GM12878 (cell line): ENCODE measurements around the gene ARHGEF26. TPM values are rescaled to one million over a fixed set of nuclear protein-coding genes. Genes with fewer than 3 reads are reported as not detected.

Experiments used
- ATAC-seq: fragments of 200-7000 bp; cut with Tn5 transposase; 3 replicates; pipeline ENCODE4 v1.9.1; 2020; ENCODE audit warnings: mild to moderate bottlenecking, moderate library complexity
- BruUV-seq: library from RNA; stranded (reverse); fragments of 400-500 nt; replicated peaks from 2 replicates; lab custom pipeline; 2021; lab: Mats Ljungman, UMichigan
- CTCF ChIA-PET: fragments of 300-600 bp; sonication (Branson Sonifier 250); formaldehyde crosslinking; extraction: SDS; loops from one replicate; lab custom pipeline; 2021; ENCODE audit warnings: inconsistent platforms; lab: Yijun Ruan, JAX
- POLR2A ChIA-PET: fragments of 350-600 bp; formaldehyde crosslinking; extraction: SDS; loops from one replicate; lab custom pipeline; 2021; ENCODE audit warnings: inconsistent platforms; lab: Charles Lee
- RAD21 ChIA-PET: fragments of 300-600 bp; sonication (Branson Sonifier 250); formaldehyde crosslinking; loops from one replicate; lab custom pipeline; 2023; ENCODE audit warnings: antibody characterized with exemption; ENCODE audit not compliant: unreplicated experiment; lab: Charles Lee
- SMC1A ChIA-PET: fragments of 300-600 bp; sonication (Branson Sonifier 250); formaldehyde crosslinking; loops from one replicate; lab custom pipeline; 2023; ENCODE audit not compliant: unreplicated experiment, uncharacterized antibody; lab: Charles Lee
- DNase-seq: peaks from one replicate; pipeline ENCODE4 v3.0.0-alpha.2; 2011; ENCODE audit warnings: low read depth, low spot score
- FAIRE-seq: peaks from 3 replicates; lab custom pipeline; 2011; peaks lifted over from hg19 to GRCh38; lab: Jason Lieb, UNC
- H2AFZ ChIP-seq: 2 replicates; pipeline ENCODE4 v1.6.0; 2011; ENCODE audit warnings: low read depth, low read length, control low read depth; ENCODE audit not compliant: control insufficient read depth
- H3K27ac ChIP-seq: 2 replicates; pipeline ENCODE4 v1.5.1; 2011; ENCODE audit warnings: control low read depth; ENCODE audit not compliant: control insufficient read depth, insufficient read depth
- H3K27me3 ChIP-seq, 2 experiments: replicated peaks in 1 of 2; 2 replicates each; pipeline versions ENCODE4 v1.6.0 to v1.6.1; 2011; ENCODE audit warnings: low read length in 1 of 2; ENCODE audit not compliant: control insufficient read depth in 2 of 2, insufficient read depth in 2 of 2
- H3K36me3 ChIP-seq, 2 experiments: 2 replicates each; pipeline ENCODE4 v1.5.1; 2011; ENCODE audit warnings: low read length in 1 of 2; ENCODE audit not compliant: control insufficient read depth in 2 of 2, insufficient read depth in 2 of 2
- H3K4me1 ChIP-seq: 2 replicates; pipeline ENCODE4 v1.6.1; 2011; ENCODE audit warnings: mild to moderate bottlenecking, low read length, moderate library complexity, mixed read lengths; ENCODE audit not compliant: control insufficient read depth, insufficient read depth
- H3K4me2 ChIP-seq: 2 replicates; pipeline ENCODE4 v1.6.0; 2011; ENCODE audit warnings: control low read depth; ENCODE audit not compliant: control insufficient read depth, insufficient read depth
- H3K4me3 ChIP-seq: fragments of 200-600 bp; sonication (generic); 2 replicates; pipeline ENCODE4 v1.5.1; 2016
- H3K79me2 ChIP-seq: 2 replicates; pipeline ENCODE4 v1.6.0; 2011; ENCODE audit warnings: low read length; ENCODE audit not compliant: control insufficient read depth, insufficient read depth
- H3K9ac ChIP-seq: 2 replicates; pipeline ENCODE4 v1.8.0; 2011; ENCODE audit warnings: low read length, control low read depth, mixed read lengths; ENCODE audit not compliant: control insufficient read depth, insufficient read depth
- H3K9me3 ChIP-seq: replicated peaks from 3 replicates; pipeline ENCODE4 v1.5.1; 2011; ENCODE audit warnings: mild to moderate bottlenecking, low read length; ENCODE audit not compliant: control insufficient read depth, insufficient read depth
- H4K20me1 ChIP-seq: 2 replicates; pipeline ENCODE4 v1.6.0; 2011; ENCODE audit not compliant: control insufficient read depth, insufficient read depth
- CEBPB ChIP-seq, 2 experiments: fragments of 150-350 bp in 1 of 2; IDR thresholded peaks; 2 replicates each; pipeline ENCODE4 v1.6.1; 2012 to 2014; ENCODE audit warnings: low read depth in 2 of 2, low read length in 2 of 2, borderline replicate concordance in 1 of 2, inconsistent platforms in 1 of 2
- E2F4 ChIP-seq: IDR thresholded peaks from 2 replicates; pipeline ENCODE4 v1.6.1; 2012; ENCODE audit warnings: low read depth, low read length, improper control_type of control experiment
- HDAC6 ChIP-seq: fragments of 200-600 bp; sonication (generic); IDR thresholded peaks from one replicate; pipeline ENCODE4 v1.8.0; 2017; ENCODE audit warnings: antibody characterized with exemption; ENCODE audit not compliant: unreplicated experiment
- KLF5 ChIP-seq: fragments of 450-650 bp; IDR thresholded peaks from 2 replicates; pipeline ENCODE4 v1.6.1; 2014; ENCODE audit warnings: mild to moderate bottlenecking; ENCODE audit not compliant: partially characterized antibody
- MXI1 ChIP-seq: fragments of 150-350 bp; IDR thresholded peaks from 2 replicates; pipeline ENCODE4 v1.6.1; 2011; ENCODE audit warnings: low read depth, mild to moderate bottlenecking, inconsistent platforms, low read length, improper control_type of control experiment
- POLR2A ChIP-seq: IDR thresholded peaks from 2 replicates; pipeline ENCODE4 v1.6.1; 2011; ENCODE audit warnings: low read depth, mild to moderate bottlenecking, low read length
- RBBP5 ChIP-seq: fragments of 200-600 bp; sonication (generic); conservative IDR thresholded peaks from 2 replicates; pipeline ENCODE4 v1.6.1; 2016
- RCOR1 ChIP-seq: conservative IDR thresholded peaks from 2 replicates; pipeline ENCODE4 v1.6.1; 2012; ENCODE audit warnings: low read depth, low read length, improper control_type of control experiment
- RELA ChIP-seq: fragments of 450-650 bp; IDR thresholded peaks from 2 replicates; pipeline ENCODE4 v1.8.0; 2014; ENCODE audit warnings: borderline replicate concordance; ENCODE audit not compliant: partially characterized antibody
- SMC3 ChIP-seq: IDR thresholded peaks from 2 replicates; pipeline ENCODE4 v1.6.1; 2011; ENCODE audit warnings: low read length, improper control_type of control experiment, borderline replicate concordance
- TCF3 ChIP-seq: IDR thresholded peaks from 2 replicates; pipeline ENCODE4 v1.6.1; 2012; ENCODE audit warnings: low read depth, mild to moderate bottlenecking, low read length, borderline replicate concordance; ENCODE audit not compliant: insufficient read depth
- ZNF207 ChIP-seq: fragments of 450-650 bp; IDR thresholded peaks from 2 replicates; pipeline ENCODE4 v1.6.1; 2014; ENCODE audit warnings: antibody characterized with exemption, mild to moderate bottlenecking, borderline replicate concordance
- WGBS: methylation state at CpG from one replicate; pipeline ENCODE4 v1.1.6; 2016; ENCODE audit warnings: low lambda C conversion rate; ENCODE audit not compliant: insufficient replicate concordance, insufficient coverage; ENCODE audit errors: missing lambda C conversion rate; 5-methylcytosine and 5-hydroxymethylcytosine counted together
- in situ Hi-C: fragments of 300-500 bp; cut with MboI; formaldehyde crosslinking; loops from 9 replicates; pipeline ENCODE4 v1.14.3; 2018; ENCODE audit warnings: mixed read lengths
- intact Hi-C: fragments of 100-400 bp; cut with micrococcal nuclease; formaldehyde crosslinking; loops from one replicate; pipeline ENCODE4 v1.14.2; 2022; ENCODE audit not compliant: unreplicated experiment
- polyA plus RNA-seq, 11 experiments: library from polyadenylated mRNA; depleted of rRNA in 4 of 11; unstranded in 6 of 11; stranded (reverse) in 5 of 11; fragments of >200 nt; fragmentation: Nextera tagmentation in 4 of 11; fragmentation: Illumina TruSeq in 1 of 11; extraction: Ambion mirVana in 4 of 11; extraction: Trizol in 1 of 11; gene quantifications; 1 replicate in 1 of 11; 2 replicates in 10 of 11; pipeline versions ENCODE4 v1.2.1 to v1.2.3, GENCODE V29; 2011 to 2016; ENCODE audit warnings: inconsistent platforms in 2 of 11, missing spikeins in 2 of 11, low read depth in 1 of 11
- total RNA-seq, 4 experiments: library from RNA; depleted of rRNA in 3 of 4; stranded (reverse); fragments of >200 nt in 3 of 4; fragmentation: Illumina TruSeq in 1 of 4; extraction: Trizol in 1 of 4; gene quantifications; 2 replicates each; pipeline versions ENCODE4 v1.2.1 to v1.2.3, GENCODE V29; 2013 to 2021
- TF ChIP-seq, protein P1 (sequence below): fragments of 450-650 bp; IDR thresholded peaks from 2 replicates; pipeline ENCODE4 v1.6.1; 2017; ENCODE audit warnings: mild to moderate bottlenecking, moderate library complexity
- TF ChIP-seq, protein P2 (sequence below): IDR thresholded peaks from 2 replicates; pipeline ENCODE4 v1.6.1; 2011; ENCODE audit warnings: low read depth, mild to moderate bottlenecking, low read length, moderate library complexity, borderline replicate concordance; ENCODE audit errors: extremely low read depth
- TF ChIP-seq, protein P3 (sequence below): fragments of 450-650 bp; IDR thresholded peaks from 2 replicates; pipeline ENCODE4 v1.6.1; 2017; ENCODE audit warnings: antibody characterized with exemption, mild to moderate bottlenecking, moderate library complexity

The ARHGEF26 gene
- total and polyA plus RNA-seq, 10 of the 15 experiments (the other 5 are each of a cell fraction or from before 2014, with no cell fraction given), result 0.02 to 0.47 (median 0.05) TPM; not detected in 1

GRCh38 chr3:154143873-154144272 lies 22.7 kb downstream of the ARHGEF26 start:
- CTCF ChIA-PET, result interaction anchor here (1.3 kb wide), 1 partner anchor 110 kb away, joined by 3 read pairs; no protein-coding TSS in a partner anchor
- no peak for FAIRE-seq
- TF ChIP-seq ZNF207, result no peak
- TF ChIP-seq KLF5, result no peak
- TF ChIP-seq TCF3, result no peak
- TF ChIP-seq RCOR1, result no peak
- TF ChIP-seq, protein P1, sequence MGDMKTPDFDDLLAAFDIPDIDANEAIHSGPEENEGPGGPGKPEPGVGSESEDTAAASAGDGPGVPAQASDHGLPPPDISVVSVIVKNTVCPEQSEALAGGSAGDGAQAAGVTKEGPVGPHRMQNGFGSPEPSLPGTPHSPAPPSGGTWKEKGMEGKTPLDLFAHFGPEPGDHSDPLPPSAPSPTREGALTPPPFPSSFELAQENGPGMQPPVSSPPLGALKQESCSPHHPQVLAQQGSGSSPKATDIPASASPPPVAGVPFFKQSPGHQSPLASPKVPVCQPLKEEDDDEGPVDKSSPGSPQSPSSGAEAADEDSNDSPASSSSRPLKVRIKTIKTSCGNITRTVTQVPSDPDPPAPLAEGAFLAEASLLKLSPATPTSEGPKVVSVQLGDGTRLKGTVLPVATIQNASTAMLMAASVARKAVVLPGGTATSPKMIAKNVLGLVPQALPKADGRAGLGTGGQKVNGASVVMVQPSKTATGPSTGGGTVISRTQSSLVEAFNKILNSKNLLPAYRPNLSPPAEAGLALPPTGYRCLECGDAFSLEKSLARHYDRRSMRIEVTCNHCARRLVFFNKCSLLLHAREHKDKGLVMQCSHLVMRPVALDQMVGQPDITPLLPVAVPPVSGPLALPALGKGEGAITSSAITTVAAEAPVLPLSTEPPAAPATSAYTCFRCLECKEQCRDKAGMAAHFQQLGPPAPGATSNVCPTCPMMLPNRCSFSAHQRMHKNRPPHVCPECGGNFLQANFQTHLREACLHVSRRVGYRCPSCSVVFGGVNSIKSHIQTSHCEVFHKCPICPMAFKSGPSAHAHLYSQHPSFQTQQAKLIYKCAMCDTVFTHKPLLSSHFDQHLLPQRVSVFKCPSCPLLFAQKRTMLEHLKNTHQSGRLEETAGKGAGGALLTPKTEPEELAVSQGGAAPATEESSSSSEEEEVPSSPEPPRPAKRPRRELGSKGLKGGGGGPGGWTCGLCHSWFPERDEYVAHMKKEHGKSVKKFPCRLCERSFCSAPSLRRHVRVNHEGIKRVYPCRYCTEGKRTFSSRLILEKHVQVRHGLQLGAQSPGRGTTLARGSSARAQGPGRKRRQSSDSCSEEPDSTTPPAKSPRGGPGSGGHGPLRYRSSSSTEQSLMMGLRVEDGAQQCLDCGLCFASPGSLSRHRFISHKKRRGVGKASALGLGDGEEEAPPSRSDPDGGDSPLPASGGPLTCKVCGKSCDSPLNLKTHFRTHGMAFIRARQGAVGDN, result no peak
- no peak for TF ChIP-seq MXI1
- no peak for TF ChIP-seq E2F4
- no peak for TF ChIP-seq SMC3
- no peak for TF ChIP-seq CEBPB (IDR thresholded peaks at IDR 0.05; ENCODE audit: borderline replicate concordance in 1 of 2, low read depth in 2 of 2, low read length in 2 of 2)
- no peak for TF ChIP-seq HDAC6
- TF ChIP-seq, protein P2, sequence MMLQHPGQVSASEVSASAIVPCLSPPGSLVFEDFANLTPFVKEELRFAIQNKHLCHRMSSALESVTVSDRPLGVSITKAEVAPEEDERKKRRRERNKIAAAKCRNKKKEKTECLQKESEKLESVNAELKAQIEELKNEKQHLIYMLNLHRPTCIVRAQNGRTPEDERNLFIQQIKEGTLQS, result no peak
- TF ChIP-seq, protein P3, sequence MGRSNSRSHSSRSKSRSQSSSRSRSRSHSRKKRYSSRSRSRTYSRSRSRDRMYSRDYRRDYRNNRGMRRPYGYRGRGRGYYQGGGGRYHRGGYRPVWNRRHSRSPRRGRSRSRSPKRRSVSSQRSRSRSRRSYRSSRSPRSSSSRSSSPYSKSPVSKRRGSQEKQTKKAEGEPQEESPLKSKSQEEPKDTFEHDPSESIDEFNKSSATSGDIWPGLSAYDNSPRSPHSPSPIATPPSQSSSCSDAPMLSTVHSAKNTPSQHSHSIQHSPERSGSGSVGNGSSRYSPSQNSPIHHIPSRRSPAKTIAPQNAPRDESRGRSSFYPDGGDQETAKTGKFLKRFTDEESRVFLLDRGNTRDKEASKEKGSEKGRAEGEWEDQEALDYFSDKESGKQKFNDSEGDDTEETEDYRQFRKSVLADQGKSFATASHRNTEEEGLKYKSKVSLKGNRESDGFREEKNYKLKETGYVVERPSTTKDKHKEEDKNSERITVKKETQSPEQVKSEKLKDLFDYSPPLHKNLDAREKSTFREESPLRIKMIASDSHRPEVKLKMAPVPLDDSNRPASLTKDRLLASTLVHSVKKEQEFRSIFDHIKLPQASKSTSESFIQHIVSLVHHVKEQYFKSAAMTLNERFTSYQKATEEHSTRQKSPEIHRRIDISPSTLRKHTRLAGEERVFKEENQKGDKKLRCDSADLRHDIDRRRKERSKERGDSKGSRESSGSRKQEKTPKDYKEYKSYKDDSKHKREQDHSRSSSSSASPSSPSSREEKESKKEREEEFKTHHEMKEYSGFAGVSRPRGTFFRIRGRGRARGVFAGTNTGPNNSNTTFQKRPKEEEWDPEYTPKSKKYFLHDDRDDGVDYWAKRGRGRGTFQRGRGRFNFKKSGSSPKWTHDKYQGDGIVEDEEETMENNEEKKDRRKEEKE, result no peak
- no peak for TF ChIP-seq RBBP5
- no peak for TF ChIP-seq RELA
- TF ChIP-seq POLR2A, result no peak

More at GRCh38 chr3:154143873-154144272, 22.7 kb downstream of the ARHGEF26 start:
- H3K79me2 ChIP-seq, result no peaks in the 10 kb centered on the region
- POLR2A ChIA-PET, result no interaction called here
- H3K27me3 ChIP-seq, result no peaks in the 10 kb centered on the region; a peak in 1 of 4 replicates
- no peak for DNase-seq
- no peak overlapping the region for H3K4me3 ChIP-seq
- intact Hi-C loops, result no loop called here
- H3K4me2 ChIP-seq, result no peak overlapping the region
- no peaks in the 10 kb centered on the region for H3K36me3 ChIP-seq
- RAD21 ChIA-PET, result no interaction called here
- H3K9ac ChIP-seq, result no peak overlapping the region
- H3K9me3 ChIP-seq, result no peaks in the 10 kb centered on the region
- in situ Hi-C loops, result no loop called here
- ATAC-seq, result no peak
- no TSS peak for BruUV-seq
- no peak overlapping the region for H2AFZ ChIP-seq
- SMC1A ChIA-PET, result interaction anchor here (0.5 to 1.6 kb wide), 2 partner anchors 18 to 135 kb away, joined by 3 read pairs; no protein-coding TSS in a partner anchor
- H4K20me1 ChIP-seq, result no peaks in the 10 kb centered on the region
- H3K4me1 ChIP-seq, result no peaks in the 10 kb centered on the region
- H3K27ac ChIP-seq, result no peak overlapping the region
- 15% methylated on average over 2 of the region's 2 CpGs for WGBS
